ENCODE measurements around the gene ANTXR2.

ANTXR2 gene

DNA sequence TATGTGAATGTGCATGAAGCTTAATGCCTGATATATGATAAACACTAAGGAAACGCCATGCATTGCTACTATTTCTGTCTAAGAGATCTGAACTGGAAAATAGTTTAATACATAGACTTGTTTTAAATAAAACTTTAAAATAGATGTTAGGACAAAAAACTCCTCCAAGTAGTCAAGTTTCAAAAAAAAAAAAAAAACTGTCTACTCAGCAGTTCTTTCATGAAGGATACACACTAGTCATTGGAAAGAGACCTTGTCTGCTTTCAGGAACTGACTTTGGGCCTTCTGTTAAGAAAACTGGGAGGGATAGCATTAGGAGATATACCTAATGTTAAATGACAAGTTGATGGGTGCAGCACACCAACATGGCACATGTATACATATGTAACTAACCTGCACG is 138.4 kb downstream of the ANTXR2 start:
- TF ChIP-seq JUND (IDR thresholded peaks at IDR 0.05; ENCODE audit: low read depth), result no peak
- no peak for DNase-seq (ENCODE audit: low read depth in 1 of 2, low spot score in 1 of 2)
- in situ Hi-C loops (cut with HindIII; ENCODE audit: low pct_unique_long_range_greater_than_20kb, low sequenced_read_pairs), result no loop called here

- no peak for TF ChIP-seq JUND (IDR thresholded peaks at IDR 0.05; ENCODE audit: low read depth)
- in situ Hi-C loops (cut with HindIII; ENCODE audit: low pct_unique_long_range_greater_than_20kb, low sequenced_read_pairs), result no loop called here
- DNase-seq (ENCODE audit: low read depth in 1 of 2, low spot score in 1 of 2), result no peak
Measured at GRCh38 chr4:79927931-79928330, 145.1 kb downstream of the ANTXR2 start.

- no peak for TF ChIP-seq JUND (IDR thresholded peaks at IDR 0.05; ENCODE audit: low read depth)
- DNase-seq (ENCODE audit: low read depth in 1 of 2, low spot score in 1 of 2), result no peak
- in situ Hi-C loops (cut with HindIII; ENCODE audit: low pct_unique_long_range_greater_than_20kb, low sequenced_read_pairs), result no loop called here
Measured at GRCh38 chr4:79923281-79923680, 149.7 kb downstream of the ANTXR2 start.

GRCh38 chr4:79922011-79922410 is 151.0 kb downstream of the ANTXR2 start:
- in situ Hi-C loops (cut with HindIII; ENCODE audit: low pct_unique_long_range_greater_than_20kb, low sequenced_read_pairs), result no loop called here
- no peak for TF ChIP-seq JUND (IDR thresholded peaks at IDR 0.05; ENCODE audit: low read depth)
- DNase-seq (ENCODE audit: low read depth in 1 of 2, low spot score in 1 of 2), result no peak

GRCh38 chr4:79920163-79920853 is 152.7 kb downstream of the ANTXR2 start:
- no peak for TF ChIP-seq JUND (IDR thresholded peaks at IDR 0.05; ENCODE audit: low read depth)
- DNase-seq (ENCODE audit: low read depth in 1 of 2, low spot score in 1 of 2), result no peak
- in situ Hi-C loops (cut with HindIII; ENCODE audit: low pct_unique_long_range_greater_than_20kb, low sequenced_read_pairs), result no loop called here

DNA sequence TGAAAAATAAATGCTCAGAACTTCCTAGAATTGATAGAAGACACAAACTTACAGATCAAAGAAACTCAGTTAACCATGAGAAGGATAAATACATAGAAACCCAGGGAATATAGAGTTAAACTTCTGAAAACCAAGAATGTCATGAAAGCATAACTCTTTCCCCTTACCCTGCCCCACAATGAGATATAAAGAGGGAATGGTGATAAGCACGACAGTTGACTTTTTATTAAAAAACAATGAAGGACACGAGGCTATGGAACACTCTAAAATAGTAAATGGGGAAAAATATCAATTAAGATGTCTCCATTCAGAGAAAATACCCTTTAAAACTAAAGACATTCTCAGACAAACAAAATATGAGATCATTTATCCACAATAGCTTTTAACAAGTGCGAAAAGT is 154.7 kb downstream of the ANTXR2 start:
- in situ Hi-C loops (cut with HindIII; ENCODE audit: low pct_unique_long_range_greater_than_20kb, low sequenced_read_pairs), result no loop called here
- no peak for DNase-seq (ENCODE audit: low read depth in 1 of 2, low spot score in 1 of 2)
- no peak for TF ChIP-seq JUND (IDR thresholded peaks at IDR 0.05; ENCODE audit: low read depth)

GRCh38 chr4:79917246-79917645 is 155.8 kb downstream of the ANTXR2 start:
- no peak for TF ChIP-seq JUND (IDR thresholded peaks at IDR 0.05; ENCODE audit: low read depth)
- DNase-seq (ENCODE audit: low read depth in 1 of 2, low spot score in 1 of 2), result peak in 1 of 2 experiments; percentile 49
- in situ Hi-C loops (cut with HindIII; ENCODE audit: low pct_unique_long_range_greater_than_20kb, low sequenced_read_pairs), result no loop called here

- TF ChIP-seq JUND (IDR thresholded peaks at IDR 0.05; ENCODE audit: low read depth), result no peak
- in situ Hi-C loops (cut with HindIII; ENCODE audit: low pct_unique_long_range_greater_than_20kb, low sequenced_read_pairs), result no loop called here
- no peak for DNase-seq (ENCODE audit: low read depth in 1 of 2, low spot score in 1 of 2)
Measured at GRCh38 chr4:79915246-79915645, 157.8 kb downstream of the ANTXR2 start.

DNA sequence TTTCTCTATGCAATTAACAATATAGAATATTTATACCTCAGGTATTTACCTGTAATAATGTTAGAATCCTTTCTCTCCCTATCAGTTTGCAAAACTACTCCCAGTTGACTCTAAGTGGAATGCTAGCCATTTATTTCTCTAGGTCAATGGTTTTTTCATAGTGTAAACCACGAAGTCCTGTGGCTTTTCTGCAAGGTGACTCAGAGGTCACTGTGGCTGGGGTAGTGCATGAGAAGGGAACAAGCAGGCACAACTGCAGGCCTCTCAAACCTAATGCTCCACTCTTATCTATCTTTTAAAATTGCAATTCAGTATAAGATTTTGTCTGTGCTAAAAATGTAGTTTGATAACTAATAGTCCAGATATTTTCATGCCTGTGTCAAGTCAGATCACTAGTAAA is 159.4 kb downstream of the ANTXR2 start:
- in situ Hi-C loops (cut with HindIII; ENCODE audit: low pct_unique_long_range_greater_than_20kb, low sequenced_read_pairs), result no loop called here
- no peak for TF ChIP-seq JUND (IDR thresholded peaks at IDR 0.05; ENCODE audit: low read depth)
- no peak for DNase-seq (ENCODE audit: low read depth in 1 of 2, low spot score in 1 of 2)

GRCh38 chr4:79907001-79907400 is 166.0 kb downstream of the ANTXR2 start:
- no peak for DNase-seq (ENCODE audit: low read depth in 1 of 2, low spot score in 1 of 2)
- no peak for TF ChIP-seq JUND (IDR thresholded peaks at IDR 0.05; ENCODE audit: low read depth)
- in situ Hi-C loops (cut with HindIII; ENCODE audit: low pct_unique_long_range_greater_than_20kb, low sequenced_read_pairs), result no loop called here

GRCh38 chr4:79906303-79906702 is 166.7 kb downstream of the ANTXR2 start:
- no peak for TF ChIP-seq JUND (IDR thresholded peaks at IDR 0.05; ENCODE audit: low read depth)
- in situ Hi-C loops (cut with HindIII; ENCODE audit: low pct_unique_long_range_greater_than_20kb, low sequenced_read_pairs), result no loop called here
- no peak for DNase-seq (ENCODE audit: low read depth in 1 of 2, low spot score in 1 of 2)

- TF ChIP-seq JUND (IDR thresholded peaks at IDR 0.05; ENCODE audit: low read depth), result no peak
- in situ Hi-C loops (cut with HindIII; ENCODE audit: low pct_unique_long_range_greater_than_20kb, low sequenced_read_pairs), result no loop called here
- DNase-seq (ENCODE audit: low read depth in 1 of 2, low spot score in 1 of 2), result no peak
Measured at GRCh38 chr4:79905212-79905611, 167.8 kb downstream of the ANTXR2 start.

- in situ Hi-C loops (cut with HindIII; ENCODE audit: low pct_unique_long_range_greater_than_20kb, low sequenced_read_pairs), result no loop called here
- no peak for DNase-seq (ENCODE audit: low read depth in 1 of 2, low spot score in 1 of 2)
- TF ChIP-seq JUND (IDR thresholded peaks at IDR 0.05; ENCODE audit: low read depth), result no peak
Measured at GRCh38 chr4:79904331-79904730, 168.7 kb downstream of the ANTXR2 start.

DNA sequence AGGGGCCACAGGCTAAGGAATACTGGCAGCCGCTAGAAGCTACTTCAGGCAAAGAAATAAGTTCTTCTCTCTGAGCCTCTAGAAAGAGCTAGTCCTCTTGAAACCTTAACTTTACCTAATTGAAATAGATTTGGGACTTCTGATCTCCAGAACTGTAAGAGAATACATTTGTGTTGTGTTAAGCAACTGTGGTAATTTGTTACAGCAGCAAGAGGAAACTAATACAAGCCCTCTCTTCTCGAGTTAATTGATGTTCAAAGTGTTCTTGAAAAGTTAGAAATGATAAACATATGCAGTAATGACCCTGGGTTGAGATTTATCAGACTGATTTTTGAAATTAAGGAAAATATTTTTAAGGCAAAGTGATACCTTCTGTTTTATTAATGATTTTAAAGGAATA is 172.8 kb downstream of the ANTXR2 start:
- in situ Hi-C loops (cut with HindIII; ENCODE audit: low pct_unique_long_range_greater_than_20kb, low sequenced_read_pairs), result no loop called here
- TF ChIP-seq JUND (IDR thresholded peaks at IDR 0.05; ENCODE audit: low read depth), result no peak

More for the DNA sequence above, 172.8 kb downstream of the ANTXR2 start:
- DNase-seq (ENCODE audit: low read depth in 1 of 2, low spot score in 1 of 2), result no peak
